SU-DHL-6 (cell line): ENCODE results near the gene PTH2.

ENCODE experiments used
- H2AFZ ChIP-seq: fragments of 200-600 bp; sonication (generic); 2 replicates; pipeline ENCODE4 v1.6.1; 2014; ENCODE audit warnings: low read depth, mild to moderate bottlenecking, moderate library complexity, mixed read lengths, antibody characterized with exemption, low read length; ENCODE audit not compliant: severe bottlenecking
- H3F3A ChIP-seq: fragments of 200-600 bp; shearing (Covaris generic); 2 replicates; pipeline ENCODE4 v1.6.0; 2016; ENCODE audit warnings: antibody characterized with exemption, mild to moderate bottlenecking; ENCODE audit not compliant: insufficient read depth
- H3K27ac ChIP-seq: fragments of 200-600 bp; sonication (generic); 2 replicates; pipeline ENCODE4 v1.5.1; 2016; ENCODE audit warnings: low read depth, mild to moderate bottlenecking, low read length, moderate library complexity, mixed read lengths
- H3K27me3 ChIP-seq: fragments of 200-600 bp; sonication (generic), shearing (Covaris generic); 2 replicates; pipeline ENCODE4 v1.6.0; 2014; ENCODE audit warnings: mild to moderate bottlenecking, low read length
- H3K36me3 ChIP-seq: fragments of 200-600 bp; sonication (generic); 2 replicates; pipeline ENCODE4 v1.6.1; 2014; ENCODE audit warnings: mild to moderate bottlenecking, low read length, mixed read lengths
- H3K4me2 ChIP-seq: fragments of 300-600, 200-600 bp; shearing (Covaris generic), sonication (generic); 2 replicates; pipeline ENCODE4 v1.6.0; 2014; ENCODE audit warnings: low read length, low read depth, mild to moderate bottlenecking; ENCODE audit not compliant: poor library complexity, severe bottlenecking
- H3K4me3 ChIP-seq: fragments of 200-600 bp; sonication (generic); 2 replicates; pipeline ENCODE4 v1.5.1; 2014; ENCODE audit warnings: antibody characterized with exemption, low read length, mild to moderate bottlenecking, mixed read lengths; ENCODE audit not compliant: insufficient read depth, poor library complexity, severe bottlenecking
- H3K79me2 ChIP-seq: fragments of 200-600 bp; sonication (generic); 2 replicates; pipeline ENCODE4 v1.6.1; 2014; ENCODE audit warnings: mild to moderate bottlenecking, low read length, moderate library complexity; ENCODE audit not compliant: insufficient read depth
- H3K9ac ChIP-seq: fragments of 200-600 bp; sonication (generic); 2 replicates; pipeline ENCODE4 v1.7.0; 2014; ENCODE audit warnings: mild to moderate bottlenecking, low read length
- H3K9me2 ChIP-seq: fragments of 200-600 bp; sonication (generic); replicated peaks from 2 replicates; pipeline ENCODE4 v1.6.1; 2014; ENCODE audit warnings: low read length; ENCODE audit not compliant: insufficient read depth
- H3K9me3 ChIP-seq: fragments of 200-600 bp; sonication (generic); 2 replicates; pipeline ENCODE4 v1.6.1; 2014; ENCODE audit warnings: low read length, mixed read lengths; ENCODE audit not compliant: insufficient read depth
- H4K20me1 ChIP-seq: fragments of 200-600 bp; sonication (generic); 2 replicates; pipeline ENCODE4 v1.6.1; 2014; ENCODE audit warnings: low read depth, mild to moderate bottlenecking, antibody characterized with exemption, low read length, moderate library complexity, mixed read lengths
- CTCF ChIP-seq: fragments of 200-600 bp; sonication (generic); IDR thresholded peaks from one replicate; pipeline ENCODE4 v1.5.1; 2017; ENCODE audit warnings: antibody characterized with exemption, mild to moderate bottlenecking, low read length, moderate library complexity; ENCODE audit not compliant: insufficient read depth, poor library complexity, severe bottlenecking
- EZH2phosphoT487 ChIP-seq: fragments of 200-600 bp; sonication (generic), shearing (Covaris generic); conservative IDR thresholded peaks from 2 replicates; pipeline ENCODE4 v1.6.1; 2018; ENCODE audit warnings: mild to moderate bottlenecking, antibody characterized with exemption, low read length, moderate library complexity, mixed read lengths

The PTH2 gene

GRCh38 chr19:49425178-49425577, 1.9 kb upstream of the PTH2 start, which contains the start of gene GFY:
Gene GFY (plus strand): TSS chr19:49425388. CDS start chr19:49426431, 1,043 bp downstream.
- no peaks in the 10 kb centered on the region for H3K9me2 ChIP-seq
- H3K4me3 ChIP-seq: no peak within 1 kb of the TSS
- TF ChIP-seq CTCF (no peak), EZH2phosphoT487 (no peak)
- no peak within 1 kb of the TSS for H3K4me2 ChIP-seq
- no peaks in the 10 kb centered on the region for H3K27me3 ChIP-seq
- H3K9ac ChIP-seq: no peak within 1 kb of the TSS
- H3K36me3 ChIP-seq: no peaks in the 10 kb centered on the region
- no peak within 1 kb of the TSS for H3K27ac ChIP-seq
- no peak within 1 kb of the TSS for H2AFZ ChIP-seq
- H3K9me3 ChIP-seq: no peaks in the 10 kb centered on the region
- no peaks in the 10 kb centered on the region for H3K79me2 ChIP-seq
- no peaks in the 10 kb centered on the region for H4K20me1 ChIP-seq
- H3F3A ChIP-seq: no peaks in the 10 kb centered on the region

GRCh38 chr19:49423985-49424303, 703 bp upstream of the PTH2 start:
- no peak overlapping the region for H3K27ac ChIP-seq
- H2AFZ ChIP-seq: no peak overlapping the region
- no peaks in the 10 kb centered on the region for H3K9me2 ChIP-seq
- H3F3A ChIP-seq: no peaks in the 10 kb centered on the region
- H3K79me2 ChIP-seq: no peaks in the 10 kb centered on the region
- no peak overlapping the region for H3K9ac ChIP-seq
- no peak overlapping the region for H3K4me2 ChIP-seq
- no peak overlapping the region for H3K4me3 ChIP-seq
- H4K20me1 ChIP-seq: no peaks in the 10 kb centered on the region
- H3K27me3 ChIP-seq: no peaks in the 10 kb centered on the region
- TF ChIP-seq EZH2phosphoT487 (no peak), CTCF (no peak)
- no peaks in the 10 kb centered on the region for H3K9me3 ChIP-seq
- H3K36me3 ChIP-seq: no peaks in the 10 kb centered on the region

- H3K4me2 ChIP-seq: no peak overlapping the region
- no peaks in the 10 kb centered on the region for H4K20me1 ChIP-seq
- no peak for TF ChIP-seq EZH2phosphoT487
- no peak for TF ChIP-seq CTCF
- no peaks in the 10 kb centered on the region for H3K79me2 ChIP-seq
- no peaks in the 10 kb centered on the region for H3K9me3 ChIP-seq
- H3F3A ChIP-seq: no peaks in the 10 kb centered on the region
- no peaks in the 10 kb centered on the region for H3K27me3 ChIP-seq
- no peak overlapping the region for H3K4me3 ChIP-seq
- no peak overlapping the region for H3K27ac ChIP-seq
- no peak overlapping the region for H3K9ac ChIP-seq
- no peak overlapping the region for H2AFZ ChIP-seq
- H3K9me2 ChIP-seq: no peaks in the 10 kb centered on the region
- no peaks in the 10 kb centered on the region for H3K36me3 ChIP-seq
These were observed 702 bp downstream of the PTH2 start for GRCh38 chr19:49422407-49423070.
